Measurements from ENCODE around the gene FRY.
"Not testable (repeated sequence)": the region's sequence is repeated elsewhere in the genome, so short reads cannot be mapped to it uniquely, and the experiment has no call there.

The FRY gene

DNA sequence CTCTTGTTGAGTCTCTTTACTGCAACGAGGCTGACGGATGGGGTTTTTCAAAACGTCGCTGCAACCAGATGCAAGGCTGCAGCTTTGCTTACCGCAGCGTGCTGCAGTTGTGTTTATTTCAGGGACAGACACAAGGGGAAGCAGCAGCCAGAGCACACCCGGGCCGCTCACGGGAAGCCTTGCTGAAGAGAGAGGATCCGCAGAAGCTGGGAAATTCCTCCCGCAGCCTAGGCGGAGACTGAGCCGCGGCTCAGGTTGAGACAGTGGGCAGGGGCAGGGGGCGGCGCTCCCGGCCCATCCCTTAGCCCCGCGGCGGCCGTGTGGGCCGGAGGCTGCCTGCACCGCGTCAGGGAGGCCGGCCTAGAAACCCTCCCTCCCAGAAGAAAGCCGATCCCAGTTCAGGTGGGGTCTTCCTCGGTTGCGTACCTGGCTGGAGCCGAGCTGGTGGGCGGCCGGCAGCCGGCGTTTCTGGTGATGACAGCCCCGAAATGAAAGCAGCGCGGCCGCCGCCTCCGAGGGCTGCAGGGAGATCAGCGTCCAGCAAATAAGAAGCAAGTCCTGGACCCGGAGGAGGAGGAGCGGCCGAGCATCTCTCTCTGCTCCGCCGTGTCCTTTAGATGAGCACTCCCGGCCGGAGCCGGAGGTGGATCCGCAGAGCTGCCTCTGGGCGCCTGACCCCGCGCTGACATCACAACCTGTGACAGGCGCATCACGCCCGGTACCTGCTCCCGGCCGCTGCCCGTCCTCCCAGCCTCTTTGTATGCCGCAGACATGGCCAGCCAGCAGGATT lies at the start of gene FRY:
Gene FRY (plus strand): TSS at position 750 of the 790 bp plus-strand sequence. CDS start 22 bp downstream, at position 772.
- DNase-seq = peak; percentile 41

DNA sequence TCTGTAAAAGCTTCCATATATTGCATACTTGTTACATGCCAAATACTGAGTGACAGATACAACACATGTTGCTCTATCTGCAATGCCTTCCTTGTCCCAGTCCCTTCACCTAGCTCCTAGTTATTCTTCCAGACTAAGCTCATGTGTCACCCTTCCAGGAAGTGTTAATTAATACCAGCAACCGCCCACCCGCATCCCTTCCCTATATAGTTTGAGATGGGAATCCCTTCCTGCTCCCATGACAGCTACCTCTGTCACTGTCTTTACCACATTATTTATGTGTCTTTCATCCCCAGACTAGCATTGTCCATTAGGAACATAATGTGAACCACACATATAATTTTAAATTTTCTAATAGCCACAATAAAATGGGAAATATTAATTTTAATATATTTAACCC lies 49.5 kb upstream of the FRY start:
- no peak for DNase-seq

DNA sequence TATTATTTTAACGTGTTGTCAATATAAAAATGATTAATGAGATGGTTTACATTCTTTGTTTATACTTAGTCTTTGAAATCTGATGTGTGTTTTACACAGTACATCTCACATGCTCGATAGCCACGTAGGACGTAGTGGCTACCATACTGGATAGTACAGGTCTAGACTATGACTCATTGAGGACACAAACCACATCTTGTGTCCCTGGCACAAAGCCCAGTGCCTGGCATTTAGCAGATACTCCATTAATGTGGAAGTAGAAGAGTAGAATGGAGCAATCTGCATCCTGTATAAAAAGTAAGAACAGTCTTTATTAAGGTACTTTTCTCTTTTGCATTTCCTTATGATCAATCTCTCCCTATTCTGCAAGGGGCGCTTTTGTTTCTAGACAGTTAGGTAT lies 49.0 kb upstream of the FRY start:
- peak; percentile 14 for DNase-seq

DNA sequence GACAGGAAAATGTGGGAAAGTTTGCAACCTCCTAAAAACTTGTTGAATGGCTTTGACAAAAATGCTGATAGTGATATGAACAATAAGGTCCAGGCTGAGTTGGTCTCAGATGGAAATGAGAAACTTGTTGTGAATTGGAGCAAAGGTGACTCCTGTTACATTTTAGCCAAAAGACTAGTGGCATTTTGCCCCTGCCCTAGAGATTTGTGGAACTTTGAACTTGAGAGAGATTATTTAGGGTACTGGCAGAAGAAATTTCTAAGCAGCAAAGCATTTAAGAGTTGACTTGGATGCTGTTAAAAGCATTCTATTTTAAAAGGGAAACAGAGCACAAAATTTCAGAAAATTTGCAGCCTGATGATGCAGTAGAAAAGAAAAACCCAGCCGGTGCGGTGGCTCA lies 47.9 kb upstream of the FRY start:
- DNase-seq = not testable (repeated sequence)

DNA sequence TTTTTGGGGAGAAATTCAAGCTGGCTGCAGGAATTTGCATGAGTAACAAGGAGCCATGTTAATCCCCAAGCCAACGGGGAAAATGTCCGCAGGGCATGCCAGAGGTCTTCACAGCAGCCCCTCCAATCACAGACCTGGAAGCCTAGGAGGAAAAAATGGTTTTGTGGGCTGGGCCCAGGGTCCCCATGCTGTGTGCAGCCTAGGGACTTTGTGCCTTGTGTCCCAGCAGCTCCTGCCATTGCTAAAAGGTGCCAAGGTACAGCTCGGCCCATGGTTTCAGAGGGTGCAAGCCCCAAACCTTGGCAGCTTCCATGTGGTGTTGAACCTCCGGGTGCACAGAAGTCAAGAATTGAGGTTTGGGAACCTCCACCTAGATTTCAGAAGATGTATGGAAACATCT lies 47.2 kb upstream of the FRY start:
- DNase-seq = not testable (repeated sequence)

DNA sequence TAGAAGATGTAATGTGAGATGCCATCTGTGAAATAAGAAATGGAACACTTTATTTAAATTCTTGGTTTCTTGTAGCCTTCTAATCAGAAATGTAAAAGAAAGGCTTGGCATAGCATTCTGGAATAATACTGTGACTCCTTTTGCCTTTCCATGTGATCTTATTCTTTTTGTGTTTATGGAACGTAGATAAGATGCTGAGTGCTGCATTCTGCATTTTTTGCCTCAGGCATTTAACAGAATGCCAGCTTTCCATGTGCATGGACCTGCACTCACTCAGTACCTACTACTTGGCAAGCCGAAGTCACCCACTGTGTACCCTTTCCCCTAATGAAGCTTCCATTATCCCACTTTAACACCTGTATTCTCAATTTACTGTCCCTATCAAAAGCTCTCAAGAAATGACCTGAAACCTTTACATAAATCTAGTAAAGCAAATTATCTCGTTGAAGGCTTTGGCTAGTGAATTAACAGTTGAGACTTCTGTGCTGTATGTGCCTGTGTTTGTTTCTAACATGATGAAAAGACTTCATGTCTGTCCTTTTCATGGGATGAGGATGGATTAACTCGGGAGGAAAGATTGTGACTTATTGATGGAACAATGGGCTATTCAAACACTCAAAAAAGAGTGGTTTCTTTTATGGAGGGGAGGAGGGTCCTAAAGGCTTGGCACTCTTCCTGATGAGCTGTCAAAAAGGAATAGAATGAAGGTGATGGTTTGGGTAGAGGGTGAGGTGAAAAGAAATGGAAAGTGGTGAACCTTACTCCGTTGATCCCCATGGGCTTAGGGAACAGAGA lies 44.7 kb upstream of the FRY start:
- DNase-seq = no peak

DNA sequence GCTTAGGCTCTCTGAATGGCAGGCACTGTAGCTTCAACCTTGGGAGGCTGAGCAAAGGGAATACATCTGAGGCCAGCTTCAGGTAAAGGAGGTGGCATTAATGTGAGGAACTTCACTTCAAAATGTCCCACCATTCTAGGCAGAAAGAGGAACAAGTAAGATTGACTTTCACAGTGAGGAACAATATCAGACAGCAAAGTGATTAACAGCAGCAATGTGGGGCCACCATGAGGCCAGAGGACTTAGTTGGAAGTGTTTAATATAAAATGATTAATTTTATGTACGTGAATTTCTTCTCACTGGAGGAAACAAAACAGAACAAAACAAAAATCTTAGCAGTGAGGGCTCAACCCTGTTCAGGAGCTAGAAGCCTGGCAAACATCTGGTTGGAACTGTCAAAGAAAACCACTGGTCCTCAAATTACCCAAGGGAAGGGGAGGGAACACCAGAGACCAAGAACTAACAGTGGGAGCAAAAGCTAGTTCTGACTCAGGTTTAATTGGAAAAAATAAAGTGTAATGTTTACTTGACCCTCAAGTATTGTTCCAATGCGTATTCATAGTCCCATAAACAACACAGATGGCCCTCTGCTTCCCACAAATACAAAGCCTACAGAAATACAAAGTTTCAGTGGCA lies 43.9 kb upstream of the FRY start:
- no peak for DNase-seq

DNA sequence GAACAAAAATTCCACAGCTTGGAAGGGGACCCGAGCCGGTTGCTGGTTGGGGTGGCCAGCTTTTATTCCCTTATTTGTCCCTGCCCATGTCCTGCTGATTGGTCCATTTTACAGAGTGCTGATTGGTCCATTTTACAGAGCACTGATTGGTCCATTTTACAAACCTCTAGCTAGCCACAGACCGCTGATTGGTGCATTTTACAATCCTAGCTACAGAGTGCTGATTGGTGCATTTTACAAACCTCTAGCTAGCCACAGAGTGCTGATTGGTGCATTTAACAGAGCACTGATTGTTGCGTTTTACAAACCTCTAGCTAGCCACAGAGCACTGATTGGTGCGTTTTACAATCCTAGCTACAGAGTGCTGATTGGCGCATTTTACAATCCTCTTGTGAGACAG lies 37.2 kb upstream of the FRY start:
- not testable (repeated sequence) for DNase-seq

DNA sequence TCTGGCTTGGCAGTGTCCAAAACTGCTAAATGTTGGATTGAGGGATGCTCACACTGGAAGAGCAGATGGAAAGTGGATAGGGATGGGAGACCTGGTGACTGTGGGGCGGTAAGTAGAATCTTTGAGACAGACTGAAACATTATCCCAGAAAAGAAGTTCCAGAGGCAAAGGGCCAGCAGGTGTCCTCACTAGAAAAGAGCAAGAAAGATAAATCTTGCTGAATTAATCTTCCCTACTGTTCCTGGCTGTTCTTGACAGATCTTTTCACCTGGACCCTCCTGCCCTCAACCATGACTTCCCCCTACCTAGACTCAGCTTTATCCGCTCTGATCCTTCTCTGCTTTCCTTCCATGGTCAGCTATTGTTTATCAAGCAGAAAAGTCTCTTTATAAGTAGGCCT lies 35.0 kb upstream of the FRY start:
- DNase-seq = no peak

DNA sequence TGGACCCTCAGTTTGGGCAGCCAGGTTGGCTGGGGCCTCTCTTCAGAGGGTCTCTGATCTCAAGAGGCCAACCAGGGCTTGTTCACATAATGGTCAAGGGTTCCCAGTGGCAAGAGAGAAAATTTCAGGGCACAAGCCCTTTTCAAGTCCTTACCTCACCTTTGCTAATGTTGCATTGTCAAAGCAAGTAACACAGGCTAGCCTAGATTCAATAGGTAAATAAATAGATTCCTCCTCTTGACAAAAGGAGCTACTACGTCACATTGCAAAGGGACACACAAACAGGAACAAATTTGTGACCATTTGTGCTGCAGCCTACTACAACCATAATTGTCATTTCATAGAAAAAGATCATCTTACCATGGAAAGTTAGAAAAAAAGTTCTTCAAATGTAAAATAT lies 33.9 kb upstream of the FRY start:
- DNase-seq = no peak

DNA sequence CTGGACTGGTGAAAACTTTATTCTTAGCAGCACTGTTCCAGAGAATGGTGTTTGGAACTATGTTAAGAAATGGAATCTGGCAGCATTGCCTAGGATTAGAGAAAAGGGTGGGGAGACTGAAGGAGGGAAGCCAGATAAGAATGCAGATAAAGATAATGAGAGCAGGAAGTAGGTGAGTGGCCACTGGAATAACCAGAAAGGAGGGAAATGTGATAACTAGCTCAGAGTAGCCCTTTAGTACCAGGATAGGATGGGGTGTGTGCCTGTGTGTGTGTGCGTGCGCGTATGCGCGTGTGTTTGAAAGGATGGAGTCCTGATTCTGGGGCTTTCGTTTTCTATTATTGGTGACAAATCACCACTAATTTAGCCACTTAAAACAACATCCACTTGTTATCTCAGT lies 33.4 kb upstream of the FRY start:
- no peak for DNase-seq

DNA sequence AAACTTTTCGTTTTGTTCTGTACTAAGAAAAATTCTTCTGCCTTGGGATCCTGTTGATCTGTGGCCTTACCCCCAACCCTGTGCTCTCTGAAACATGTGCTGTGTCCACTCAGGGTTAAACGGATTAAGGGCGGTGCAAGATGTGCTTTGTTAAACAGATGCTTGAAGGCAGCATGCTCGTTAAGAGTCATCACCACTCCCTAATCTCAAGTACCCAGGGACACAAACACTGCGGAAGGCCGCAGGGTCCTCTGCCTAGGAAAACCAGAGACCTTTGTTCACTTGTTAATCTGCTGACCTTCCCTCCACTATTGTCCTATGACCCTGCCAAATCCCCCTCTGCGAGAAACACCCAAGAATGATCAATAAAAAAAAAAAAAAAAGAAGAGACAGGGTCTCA lies 30.8 kb upstream of the FRY start:
- DNase-seq = not testable (repeated sequence)

DNA sequence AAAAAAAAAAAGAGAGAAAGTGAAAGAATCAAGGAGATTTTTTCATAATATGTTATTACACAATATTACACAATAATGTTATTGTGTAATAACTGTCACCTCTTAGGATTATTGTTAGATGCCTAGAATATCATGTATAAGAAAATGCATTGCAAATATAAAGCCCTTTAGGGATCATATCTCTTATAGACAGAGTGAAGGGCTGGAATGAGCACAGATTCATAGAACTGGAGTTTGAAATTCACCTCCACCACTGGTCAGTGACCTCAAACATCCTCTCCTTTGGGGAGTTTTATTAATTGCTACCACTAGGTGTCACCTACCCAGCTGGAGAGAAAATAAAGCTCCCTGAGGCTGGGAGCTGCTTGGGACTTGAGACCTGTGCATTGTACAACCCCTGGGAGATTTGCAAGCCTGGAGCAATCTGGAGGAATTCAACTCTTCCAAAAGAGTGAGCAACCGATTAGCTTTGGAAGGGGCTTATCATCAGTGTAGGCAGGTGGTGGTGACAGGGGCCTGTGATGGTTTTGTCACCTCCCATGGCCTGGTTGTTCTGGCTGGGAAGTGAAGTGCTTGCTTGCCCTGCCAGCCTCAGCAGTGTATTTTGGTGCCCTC lies 30.3 kb upstream of the FRY start:
- peak; percentile 4 for DNase-seq

DNA sequence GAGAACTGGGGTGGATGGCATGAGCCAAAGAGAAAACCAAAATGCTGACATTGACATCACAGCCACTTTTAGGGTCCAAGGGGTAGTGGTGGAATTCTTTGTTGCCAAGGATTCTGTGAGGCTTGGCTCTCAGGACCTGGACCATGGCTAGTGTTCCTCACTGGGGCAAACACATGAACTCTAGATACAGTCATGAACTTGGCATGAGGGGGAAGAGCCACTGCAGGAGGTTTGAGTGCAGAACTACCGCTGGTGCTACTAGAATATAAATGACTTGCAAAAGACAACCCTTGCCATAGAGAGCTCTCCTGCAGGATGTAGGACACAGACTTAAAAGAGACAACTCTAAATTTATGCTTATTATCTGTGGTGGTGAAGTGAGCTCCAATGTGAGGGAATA lies 29.8 kb upstream of the FRY start:
- DNase-seq = no peak

DNA sequence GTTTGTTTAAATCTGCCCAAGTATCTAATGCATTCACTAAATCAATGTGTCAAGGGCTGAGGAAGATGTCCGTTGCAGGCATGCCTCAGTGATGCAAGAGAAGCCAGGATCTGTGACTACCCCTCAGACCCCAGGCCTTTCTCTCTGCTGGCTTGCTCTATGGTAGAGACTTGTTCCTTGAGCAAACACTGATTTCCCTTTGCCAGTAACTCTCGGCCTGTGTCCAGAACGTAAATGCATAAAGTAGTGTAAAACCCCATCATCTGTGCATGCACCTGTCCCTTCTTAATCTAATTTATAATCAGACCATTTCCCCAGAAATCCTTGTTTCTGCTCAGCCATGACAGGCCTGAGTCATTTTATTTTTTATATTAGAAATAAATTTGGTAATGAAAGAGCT lies 28.7 kb upstream of the FRY start:
- DNase-seq = no peak

DNA sequence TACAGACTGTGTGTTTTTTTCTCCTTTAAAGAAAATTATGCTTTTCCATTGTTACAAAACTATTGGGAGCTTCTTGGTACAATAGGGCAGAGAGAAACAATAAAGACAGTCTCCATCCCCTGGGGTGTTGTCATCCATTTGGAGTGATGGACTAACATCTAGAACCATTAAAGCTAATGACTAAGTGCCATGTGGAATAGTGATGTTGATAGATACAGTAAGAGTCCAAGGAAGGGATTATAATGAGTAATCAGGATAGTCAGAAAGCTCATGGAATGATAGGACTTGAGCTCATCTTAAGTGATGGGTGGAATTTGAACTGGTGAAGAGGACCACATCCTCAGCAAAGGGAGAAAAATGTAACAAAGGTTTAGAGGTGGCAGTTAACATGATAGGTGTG lies 24.1 kb upstream of the FRY start:
- DNase-seq = no peak

DNA sequence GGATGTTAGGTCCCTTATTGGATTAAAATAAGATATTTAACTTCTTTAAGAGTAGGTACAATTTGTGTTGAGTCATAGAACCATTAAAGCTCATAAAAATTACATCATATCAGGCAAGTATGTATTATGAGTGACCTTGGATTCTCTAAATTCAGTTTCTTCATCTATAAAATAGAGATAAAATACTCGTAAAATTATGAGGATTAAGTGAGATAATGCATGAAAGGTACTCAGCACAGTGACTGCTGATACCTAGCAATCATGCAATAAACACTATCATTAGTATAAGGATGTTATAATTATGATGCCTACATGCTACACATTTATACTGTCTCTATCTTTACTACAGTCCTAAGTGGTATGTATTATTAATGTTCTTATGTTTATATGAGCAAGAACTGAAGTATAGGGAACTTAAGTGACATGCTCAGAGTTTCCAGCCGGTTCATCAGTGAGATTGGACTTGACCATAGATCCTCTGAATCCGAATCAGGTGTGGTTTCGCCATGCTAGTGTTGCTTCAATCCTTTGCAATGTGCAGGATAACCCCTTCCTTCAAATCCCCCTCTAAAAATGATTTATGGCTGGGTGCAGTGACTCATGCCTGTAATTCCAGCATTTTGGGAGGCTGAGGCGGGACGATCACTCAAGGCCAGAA lies 22.9 kb upstream of the FRY start:
- no peak for DNase-seq

DNA sequence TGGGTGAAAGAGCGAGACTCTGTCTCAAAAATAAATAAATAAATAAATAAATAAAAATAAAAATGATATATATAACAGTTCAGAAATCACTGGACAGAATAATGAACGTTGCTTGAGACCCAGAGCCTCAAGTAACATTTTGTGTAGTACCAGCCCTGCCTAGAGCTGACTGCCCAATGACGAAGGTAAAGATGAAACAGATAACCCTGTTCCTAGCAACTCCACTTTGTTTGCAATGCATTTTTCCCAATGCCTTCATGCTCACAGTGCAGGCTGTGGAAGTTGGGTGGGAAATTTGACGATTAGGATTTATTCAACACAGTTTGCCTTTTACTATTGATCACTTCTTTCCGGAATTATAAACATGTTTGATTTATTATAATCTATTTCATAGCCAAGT lies 22.2 kb upstream of the FRY start:
- DNase-seq = no peak

DNA sequence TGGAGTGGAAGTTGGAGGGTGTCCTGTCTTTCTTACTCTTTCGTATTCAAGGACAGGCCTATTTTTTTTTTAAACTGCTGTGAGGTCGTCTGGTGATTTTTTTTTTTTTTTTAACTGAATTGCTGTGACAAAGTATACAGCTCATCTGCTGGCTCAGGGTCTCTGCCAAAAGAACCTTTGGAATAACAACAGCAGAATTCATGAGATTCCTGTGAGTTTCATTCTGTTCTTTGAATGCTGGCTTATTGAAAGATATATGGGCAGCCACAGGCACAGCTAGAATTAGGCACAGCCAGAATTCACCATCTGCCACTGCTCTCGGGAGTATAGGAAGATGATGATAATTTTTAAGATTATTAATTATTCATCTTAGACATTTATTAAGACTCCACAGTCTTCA lies 21.4 kb upstream of the FRY start:
- DNase-seq = no peak

DNA sequence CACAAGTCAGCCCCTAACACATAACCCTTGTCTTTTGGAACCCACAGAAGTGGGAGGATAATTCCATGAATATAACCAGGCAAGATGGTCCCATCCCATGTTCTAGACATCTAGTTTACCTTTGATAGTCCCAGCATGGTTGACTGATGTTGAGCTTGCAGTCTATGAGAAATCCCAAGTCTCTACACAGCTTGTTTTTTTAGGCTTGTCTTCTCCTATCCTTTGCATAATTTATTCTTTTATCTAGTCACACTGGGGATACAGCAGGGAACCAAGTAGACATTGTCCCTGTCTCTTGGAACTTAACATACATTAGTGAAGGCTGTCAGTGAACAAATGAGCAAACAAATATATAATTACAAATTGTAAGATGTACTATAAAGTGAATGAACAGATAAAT lies 19.6 kb upstream of the FRY start:
- DNase-seq = no peak

DNA sequence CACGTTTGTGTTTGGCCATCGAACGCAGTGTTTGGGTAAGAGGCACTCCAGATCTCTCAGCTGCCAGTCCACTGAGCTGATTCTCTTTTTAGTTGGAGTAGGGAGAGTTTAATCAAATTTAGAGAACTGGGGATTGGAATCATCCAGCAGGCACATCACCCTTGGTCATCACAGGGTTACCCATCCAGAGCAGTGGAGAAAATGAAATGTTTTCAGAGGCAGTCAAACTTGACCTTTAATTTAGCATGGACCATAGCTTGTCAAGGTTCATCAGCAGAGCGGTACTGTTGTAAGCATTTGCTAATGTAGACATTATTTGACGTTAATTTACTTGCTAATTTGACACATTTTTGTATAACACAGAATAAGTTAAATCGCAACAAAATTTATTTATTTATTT lies 18.4 kb upstream of the FRY start:
- no peak for DNase-seq

DNA sequence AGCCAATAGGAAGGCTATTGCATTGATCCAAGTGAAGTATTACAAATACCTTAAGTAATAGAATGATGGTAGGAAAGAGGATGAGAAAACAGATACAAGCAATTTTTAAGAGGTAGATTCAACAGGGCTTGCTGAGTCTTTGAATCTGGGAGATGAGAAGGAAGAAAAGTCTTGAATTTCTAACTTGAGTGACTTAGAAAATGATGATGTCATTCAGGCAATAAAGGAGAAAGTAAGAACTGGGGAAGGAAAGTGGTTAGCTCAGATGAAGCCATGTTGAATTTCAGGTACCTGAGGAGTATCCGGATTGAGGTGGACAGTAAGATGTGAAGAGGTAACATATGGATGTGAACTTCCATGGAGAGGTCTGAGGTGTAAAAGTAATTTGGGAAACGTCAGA lies 15.5 kb upstream of the FRY start:
- no peak for DNase-seq

DNA sequence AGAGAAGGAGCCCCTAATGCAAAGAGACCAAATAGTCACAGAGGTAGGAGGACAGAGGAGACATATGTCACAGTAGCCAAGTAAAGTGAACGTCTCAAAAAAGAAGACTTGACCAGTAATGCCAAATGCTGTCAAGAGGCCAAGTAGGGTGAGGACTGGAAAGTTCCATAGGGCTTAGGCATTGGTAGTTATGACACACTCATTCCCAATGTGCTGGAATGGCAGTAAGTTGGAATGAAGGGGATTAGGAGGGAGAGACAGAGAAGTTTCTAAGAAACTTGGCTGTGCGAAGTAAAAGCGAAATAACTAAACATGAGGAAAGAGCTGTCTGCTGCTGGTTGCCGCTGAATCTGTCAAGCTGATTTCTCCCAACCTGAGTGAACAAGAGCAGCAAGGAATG lies 14.9 kb upstream of the FRY start:
- DNase-seq = no peak
